ENCODE measurements around the gene DNAL1.

DNA sequence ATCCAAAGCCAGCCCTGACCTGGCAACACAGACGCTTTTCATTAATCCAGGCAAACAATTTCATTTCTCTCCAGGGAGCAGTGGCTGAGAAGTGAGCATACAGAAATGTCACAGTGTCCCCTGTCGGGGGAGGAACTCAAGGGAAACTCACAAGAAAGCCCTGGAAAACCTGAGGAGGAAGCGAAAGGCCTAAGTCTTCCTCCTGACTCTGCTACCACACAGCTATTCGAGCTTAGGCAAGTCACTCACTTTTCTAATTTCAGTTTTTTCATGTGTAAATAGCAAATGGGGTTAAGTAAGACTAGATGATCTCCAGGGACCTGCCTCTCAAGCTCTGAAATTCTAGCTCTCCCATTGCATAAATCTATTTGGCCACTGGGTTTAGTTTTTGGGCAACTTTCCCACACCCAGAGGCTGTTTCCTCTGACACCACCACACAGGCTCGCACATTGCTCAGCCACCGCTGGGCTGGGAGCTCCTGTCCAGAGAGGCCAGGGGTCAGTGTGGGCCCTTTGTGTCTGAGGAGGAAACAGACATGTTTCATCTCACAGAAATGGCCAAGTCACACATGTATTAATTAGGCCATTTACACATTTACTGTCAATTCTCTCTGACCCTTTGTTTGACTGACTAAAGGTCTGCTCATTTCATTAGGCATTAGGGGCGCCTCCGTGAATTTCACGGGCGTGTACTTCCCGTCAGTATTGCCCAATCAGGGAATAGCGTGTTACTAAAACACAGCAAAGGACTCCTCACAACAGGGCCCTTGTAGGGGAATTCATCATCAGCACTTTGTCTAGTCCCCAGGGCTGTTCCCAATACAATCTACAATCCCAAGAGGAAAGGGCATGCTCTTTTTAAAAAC is 79.2 kb downstream of the DNAL1 start:
- TF ChIP-seq, protein P1, sequence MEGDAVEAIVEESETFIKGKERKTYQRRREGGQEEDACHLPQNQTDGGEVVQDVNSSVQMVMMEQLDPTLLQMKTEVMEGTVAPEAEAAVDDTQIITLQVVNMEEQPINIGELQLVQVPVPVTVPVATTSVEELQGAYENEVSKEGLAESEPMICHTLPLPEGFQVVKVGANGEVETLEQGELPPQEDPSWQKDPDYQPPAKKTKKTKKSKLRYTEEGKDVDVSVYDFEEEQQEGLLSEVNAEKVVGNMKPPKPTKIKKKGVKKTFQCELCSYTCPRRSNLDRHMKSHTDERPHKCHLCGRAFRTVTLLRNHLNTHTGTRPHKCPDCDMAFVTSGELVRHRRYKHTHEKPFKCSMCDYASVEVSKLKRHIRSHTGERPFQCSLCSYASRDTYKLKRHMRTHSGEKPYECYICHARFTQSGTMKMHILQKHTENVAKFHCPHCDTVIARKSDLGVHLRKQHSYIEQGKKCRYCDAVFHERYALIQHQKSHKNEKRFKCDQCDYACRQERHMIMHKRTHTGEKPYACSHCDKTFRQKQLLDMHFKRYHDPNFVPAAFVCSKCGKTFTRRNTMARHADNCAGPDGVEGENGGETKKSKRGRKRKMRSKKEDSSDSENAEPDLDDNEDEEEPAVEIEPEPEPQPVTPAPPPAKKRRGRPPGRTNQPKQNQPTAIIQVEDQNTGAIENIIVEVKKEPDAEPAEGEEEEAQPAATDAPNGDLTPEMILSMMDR (IDR thresholded peaks at IDR 0.05): peak in 2 of 7 experiments; percentile 15 to 29
- TF ChIP-seq EP300 (IDR thresholded peaks at IDR 0.05) (no peak), POLR2AphosphoS5 (IDR thresholded peaks at IDR 0.05) (peak; percentile 1 to 76 (median 38)), POLR2A (IDR thresholded peaks at IDR 0.05) (no peak)
